ENCODE data around the gene OSBPL3. TPM values are rescaled to one million over a fixed set of nuclear protein-coding genes. Genes with fewer than 3 reads are reported as not detected.

OSBPL3 gene
- total RNA-seq, 2 experiments from 2014 or later: 44.6 to 45.7 TPM

- intact Hi-C loops (cut with micrococcal nuclease): no loop called here
- peaks cover 58% of the 10 kb centered on the region for H3K4me1 Mint-ChIP-seq (ENCODE audit: low read depth)
- ChIA-PET CTCF (interaction anchor here (0.9 to 1.9 kb wide), 6 partner anchors 9 to 73 kb away, joined by 3 to 6 read pairs (median 5); no protein-coding TSS in a partner anchor), POLR2A (interaction anchor here (0.7 kb wide), 1 partner anchor 13 kb away, joined by 3 read pairs; no protein-coding TSS in a partner anchor)
- TF ChIP-seq CTCF (IDR thresholded peaks at IDR 0.05): no peak
- DNase-seq (no peak), ATAC-seq (no peak)
- no peaks in the 10 kb centered on the region for H3K9me3 Mint-ChIP-seq
- no peaks in the 10 kb centered on the region for H3K27me3 Mint-ChIP-seq
- peak overlapping the region; percentile 36 for H3K27ac Mint-ChIP-seq
- H3K4me3 Mint-ChIP-seq: no peak overlapping the region
- peaks cover 37% of the 10 kb centered on the region for H3K36me3 Mint-ChIP-seq (ENCODE audit: low read depth)
Observed at GRCh38 chr7:24885305-24885704, 94.7 kb downstream of the OSBPL3 start.

GRCh38 chr7:24884401-24884800 is 95.6 kb downstream of the OSBPL3 start:
- CTCF ChIA-PET: interaction anchor here (1.7 to 1.9 kb wide), 2 partner anchors 10 to 72 kb away, joined by 6 to 8 read pairs; no protein-coding TSS in a partner anchor
- Mint-ChIP-seq H3K27me3 (no peaks in the 10 kb centered on the region), H3K4me1 (ENCODE audit: low read depth) (peaks cover 53% of the 10 kb centered on the region), H3K4me3 (no peak overlapping the region), H3K36me3 (ENCODE audit: low read depth) (peaks cover 31% of the 10 kb centered on the region), H3K9me3 (no peaks in the 10 kb centered on the region), H3K27ac (peak overlapping the region; percentile 7)
- no peak for ATAC-seq
- intact Hi-C loops (cut with micrococcal nuclease): no loop called here
- DNase-seq: no peak
- POLR2A ChIA-PET: no interaction called here
- TF ChIP-seq CTCF (IDR thresholded peaks at IDR 0.05): no peak

GRCh38 chr7:24883622-24884013 is 96.4 kb downstream of the OSBPL3 start:
- DNase-seq: no peak
- ChIA-PET POLR2A (interaction anchor here (1.6 to 1.7 kb wide), 2 partner anchors 12 to 96 kb away, joined by 3 to 7 read pairs; partner anchors contain the start of gene OSBPL3), CTCF (interaction anchor here (1.2 to 1.9 kb wide), 3 partner anchors 11 to 98 kb away, joined by 3 to 8 read pairs (median 6); no protein-coding TSS in a partner anchor)
- peaks cover 26% of the 10 kb centered on the region for H3K36me3 Mint-ChIP-seq (ENCODE audit: low read depth)
- intact Hi-C loops (cut with micrococcal nuclease): no loop called here
- ATAC-seq: no peak
- H3K9me3 Mint-ChIP-seq: no peaks in the 10 kb centered on the region
- no peak for TF ChIP-seq CTCF (IDR thresholded peaks at IDR 0.05)
- H3K27me3 Mint-ChIP-seq: no peaks in the 10 kb centered on the region
- H3K27ac Mint-ChIP-seq: peak overlapping the region; percentile 1
- no peak overlapping the region for H3K4me3 Mint-ChIP-seq
- H3K4me1 Mint-ChIP-seq (ENCODE audit: low read depth): peaks cover 56% of the 10 kb centered on the region

- Mint-ChIP-seq H3K4me3 (no peak overlapping the region), H3K9me3 (no peaks in the 10 kb centered on the region), H3K4me1 (ENCODE audit: low read depth) (peaks cover 61% of the 10 kb centered on the region), H3K27ac (peak overlapping the region; percentile 28), H3K36me3 (ENCODE audit: low read depth) (peaks cover 26% of the 10 kb centered on the region), H3K27me3 (no peaks in the 10 kb centered on the region)
- intact Hi-C loops (cut with micrococcal nuclease): no loop called here
- peak; percentile 63 for ATAC-seq
- TF ChIP-seq CTCF (IDR thresholded peaks at IDR 0.05): no peak
- POLR2A ChIA-PET: interaction anchor here (1.6 to 1.7 kb wide), 2 partner anchors 12 to 96 kb away, joined by 3 to 7 read pairs; partner anchors contain the start of gene OSBPL3
- DNase-seq: peak; percentile 42
- CTCF ChIA-PET: interaction anchor here (1.2 to 1.7 kb wide), 2 partner anchors 71 to 99 kb away, joined by 3 to 8 read pairs; no protein-coding TSS in a partner anchor
Observed at GRCh38 chr7:24882989-24883621, 96.9 kb downstream of the OSBPL3 start.

GRCh38 chr7:24881623-24882022 is 98.4 kb downstream of the OSBPL3 start:
- Mint-ChIP-seq H3K36me3 (ENCODE audit: low read depth) (peaks cover 26% of the 10 kb centered on the region), H3K4me1 (ENCODE audit: low read depth) (peaks cover 69% of the 10 kb centered on the region), H3K27me3 (no peaks in the 10 kb centered on the region), H3K4me3 (no peak overlapping the region), H3K27ac (no peak overlapping the region), H3K9me3 (no peaks in the 10 kb centered on the region)
- DNase-seq (no peak), ATAC-seq (no peak)
- ChIA-PET CTCF (interaction anchor here (0.7 to 1.3 kb wide), 3 partner anchors 12 to 27 kb away, joined by 3 to 5 read pairs (median 4); no protein-coding TSS in a partner anchor), POLR2A (no interaction called here)
- intact Hi-C loops (cut with micrococcal nuclease): no loop called here
- TF ChIP-seq CTCF (IDR thresholded peaks at IDR 0.05): no peak

Data from activated CD8-positive, alpha-beta T cell treated with anti-CD3 and anti-CD28 coated beads for 36 hours (primary cell).